HG03280 (cell line): ENCODE data around the gene KIAA0825.
"Not testable (repeated sequence)": the region's sequence is repeated elsewhere in the genome, so short reads cannot be mapped to it uniquely, and the experiment has no call there.

Experiments used
- ATAC-seq: cut with Tn5 transposase; IDR thresholded peaks from one replicate; pipeline ENCODE4 v1.9.1; 2021; ENCODE audit warnings: mild to moderate bottlenecking, moderate library complexity; ENCODE audit not compliant: unreplicated experiment

The KIAA0825 gene

GRCh38 chr5:94595281-94595840, 23.0 kb downstream of the KIAA0825 start:
- no peak for ATAC-seq

- peak; percentile 75 for ATAC-seq
Observed at GRCh38 chr5:94577466-94578245, 40.7 kb downstream of the KIAA0825 start.

- ATAC-seq: no peak
Observed at GRCh38 chr5:94575196-94575595, 43.2 kb downstream of the KIAA0825 start.

GRCh38 chr5:94573349-94573748, 45.1 kb downstream of the KIAA0825 start:
- ATAC-seq: not testable (repeated sequence)

- no peak for ATAC-seq
Observed at GRCh38 chr5:94571415-94571814, 47.0 kb downstream of the KIAA0825 start.

- ATAC-seq: no peak
Observed at GRCh38 chr5:94564812-94565211, 53.6 kb downstream of the KIAA0825 start.

- no peak for ATAC-seq
Observed at GRCh38 chr5:94562327-94562971, 56.0 kb downstream of the KIAA0825 start.

- no peak for ATAC-seq
Observed at GRCh38 chr5:94558028-94558427, 60.4 kb downstream of the KIAA0825 start.

- ATAC-seq: no peak
Observed at GRCh38 chr5:94551858-94552257, 66.5 kb downstream of the KIAA0825 start.

GRCh38 chr5:94545870-94546625, 72.4 kb downstream of the KIAA0825 start:
- ATAC-seq: no peak

- ATAC-seq: no peak
Observed at GRCh38 chr5:94544875-94545547, 73.4 kb downstream of the KIAA0825 start.

- no peak for ATAC-seq
Observed at GRCh38 chr5:94544031-94544650, 74.3 kb downstream of the KIAA0825 start.

GRCh38 chr5:94540856-94541494, 77.4 kb downstream of the KIAA0825 start:
- no peak for ATAC-seq

GRCh38 chr5:94538260-94538659, 80.1 kb downstream of the KIAA0825 start:
- ATAC-seq: no peak

GRCh38 chr5:94526706-94527105, 91.7 kb downstream of the KIAA0825 start:
- ATAC-seq: no peak

GRCh38 chr5:94524841-94525697, 93.3 kb downstream of the KIAA0825 start:
- peak; percentile 90 for ATAC-seq

- ATAC-seq: no peak
Observed at GRCh38 chr5:94523018-94523417, 95.4 kb downstream of the KIAA0825 start.

- no peak for ATAC-seq
Observed at GRCh38 chr5:94522117-94522516, 96.3 kb downstream of the KIAA0825 start.
